ENCODE measurements around the gene CBLIF. TPM values are rescaled to one million over a fixed set of nuclear protein-coding genes. Genes with fewer than 3 reads are reported as not detected.
"Not testable (repeated sequence)": the region's sequence is repeated elsewhere in the genome, so short reads cannot be mapped to it uniquely, and the experiment has no call there.

The CBLIF gene
- total RNA-seq (2014; rRNA removed; shearing (Covaris generic); ENCODE audit: low replicate concordance): not detected in 2 replicates

DNA sequence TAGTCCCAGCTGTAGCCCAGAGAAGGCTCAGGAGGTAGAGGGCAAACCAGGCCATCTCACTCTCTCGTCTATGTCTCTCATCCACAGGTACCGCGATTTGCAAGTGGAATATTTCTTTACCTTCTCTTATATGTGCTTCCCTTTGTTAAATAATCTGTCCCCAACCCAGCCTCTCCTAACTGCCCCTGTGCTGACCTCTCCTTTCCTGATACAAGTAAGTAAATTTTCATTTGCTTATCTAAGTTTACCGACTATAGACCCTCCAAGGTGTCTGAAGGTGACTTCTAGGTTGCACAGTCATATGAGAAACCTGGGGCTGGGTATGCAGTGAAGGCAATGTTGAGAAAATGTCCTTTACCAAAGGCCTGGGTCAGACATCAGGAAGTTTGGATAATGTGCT lies at the start of gene CBLIF:
TSS of gene CBLIF (minus strand) at position 101 of the 400 bp plus-strand sequence. CDS start at position 55, 46 bp downstream.
- no peaks in the 10 kb centered on the region for H3K4me1 ChIP-seq (ENCODE audit: low read length)

GRCh38 chr11:59894616-59895015 lies 49.3 kb upstream of the CBLIF start:
- no peak overlapping the region for H3K9ac ChIP-seq (ENCODE audit: low read length)
- no peaks in the 10 kb centered on the region for H3K4me1 ChIP-seq (ENCODE audit: low read length)
- no peak overlapping the region for H3K4me3 ChIP-seq (ENCODE audit: low read length)
- no peaks in the 10 kb centered on the region for H3K9me3 ChIP-seq (ENCODE audit: low read length)
- H3K4me2 ChIP-seq (ENCODE audit: low read depth, low read length, poor library complexity, severe bottlenecking): no peak overlapping the region
- H3K79me2 ChIP-seq (ENCODE audit: low read length): no peaks in the 10 kb centered on the region
- H2AFZ ChIP-seq (ENCODE audit: low read length): no peak overlapping the region
- H3K9me2 ChIP-seq (replicated peaks; ENCODE audit: insufficient read depth, low read length): no peaks in the 10 kb centered on the region
- H3K27me3 ChIP-seq (ENCODE audit: low read length): no peaks in the 10 kb centered on the region
- H3K27ac ChIP-seq (ENCODE audit: low read length): no peak overlapping the region
- no peak for DNase-seq
- H4K20me1 ChIP-seq (ENCODE audit: insufficient read depth, low read depth, low read length): no peaks in the 10 kb centered on the region
- H3K36me3 ChIP-seq (ENCODE audit: insufficient read depth, low read length): no peaks in the 10 kb centered on the region

More for the DNA sequence above, at the start of gene CBLIF:
- no peaks in the 10 kb centered on the region for H3K9me3 ChIP-seq (ENCODE audit: low read length)
- H3K4me3 ChIP-seq (ENCODE audit: low read length): no peak within 1 kb of the TSS
- no peaks in the 10 kb centered on the region for H3K27me3 ChIP-seq (ENCODE audit: low read length)
- no peak within 1 kb of the TSS for H3K9ac ChIP-seq (ENCODE audit: low read length)
- DNase-seq: no peak
- no peak within 1 kb of the TSS for H3K4me2 ChIP-seq (ENCODE audit: low read depth, low read length, poor library complexity, severe bottlenecking)
- H3K36me3 ChIP-seq (ENCODE audit: insufficient read depth, low read length): no peaks in the 10 kb centered on the region
- H3K9me2 ChIP-seq (replicated peaks; ENCODE audit: insufficient read depth, low read length): no peaks in the 10 kb centered on the region
- no peaks in the 10 kb centered on the region for H4K20me1 ChIP-seq (ENCODE audit: insufficient read depth, low read depth, low read length)
- H3K79me2 ChIP-seq (ENCODE audit: low read length): no peaks in the 10 kb centered on the region
- H3K27ac ChIP-seq (ENCODE audit: low read length): no peak within 1 kb of the TSS
- H2AFZ ChIP-seq (ENCODE audit: low read length): no peak within 1 kb of the TSS

GRCh38 chr11:59891781-59892181 lies 46.5 kb upstream of the CBLIF start:
- no peak for DNase-seq
- no peak overlapping the region for H2AFZ ChIP-seq (ENCODE audit: low read length)
- no peaks in the 10 kb centered on the region for H3K9me2 ChIP-seq (replicated peaks; ENCODE audit: insufficient read depth, low read length)
- no peak overlapping the region for H3K4me3 ChIP-seq (ENCODE audit: low read length)
- H4K20me1 ChIP-seq (ENCODE audit: insufficient read depth, low read depth, low read length): no peaks in the 10 kb centered on the region
- H3K79me2 ChIP-seq (ENCODE audit: low read length): no peaks in the 10 kb centered on the region
- no peak overlapping the region for H3K9ac ChIP-seq (ENCODE audit: low read length)
- H3K27me3 ChIP-seq (ENCODE audit: low read length): no peaks in the 10 kb centered on the region
- H3K27ac ChIP-seq (ENCODE audit: low read length): no peak overlapping the region
- no peak overlapping the region for H3K4me2 ChIP-seq (ENCODE audit: low read depth, low read length, poor library complexity, severe bottlenecking)
- H3K9me3 ChIP-seq (ENCODE audit: low read length): no peaks in the 10 kb centered on the region
- H3K36me3 ChIP-seq (ENCODE audit: insufficient read depth, low read length): no peaks in the 10 kb centered on the region
- no peaks in the 10 kb centered on the region for H3K4me1 ChIP-seq (ENCODE audit: low read length)

DNA sequence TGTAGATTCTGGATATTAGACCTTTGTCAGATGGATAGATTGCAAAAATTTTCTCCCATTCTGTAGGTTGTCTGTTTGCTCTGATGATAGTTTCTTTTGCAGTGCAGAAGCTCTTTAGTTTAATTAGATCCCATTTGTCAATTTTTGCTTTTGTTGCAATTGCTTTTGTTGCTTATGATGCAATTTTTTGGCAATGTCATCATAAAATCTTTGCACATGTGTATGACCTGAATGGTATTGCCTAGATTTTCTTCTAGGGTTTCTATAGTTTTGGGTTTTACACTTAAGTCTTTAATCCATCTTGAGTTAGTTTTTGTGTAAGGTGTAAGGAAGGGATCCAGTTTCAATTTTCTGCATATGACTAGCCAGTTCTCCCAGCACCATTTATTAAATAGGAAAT lies 41.9 kb upstream of the CBLIF start:
- not testable (repeated sequence) for H4K20me1 ChIP-seq (ENCODE audit: insufficient read depth, low read depth, low read length); H3K27ac ChIP-seq (ENCODE audit: low read length); H3K27me3 ChIP-seq (ENCODE audit: low read length); H3K4me1 ChIP-seq (ENCODE audit: low read length); H2AFZ ChIP-seq (ENCODE audit: low read length); H3K9ac ChIP-seq (ENCODE audit: low read length); DNase-seq; H3K79me2 ChIP-seq (ENCODE audit: low read length); H3K36me3 ChIP-seq (ENCODE audit: insufficient read depth, low read length); H3K9me3 ChIP-seq (ENCODE audit: low read length); H3K4me3 ChIP-seq (ENCODE audit: low read length); H3K4me2 ChIP-seq (ENCODE audit: low read depth, low read length, poor library complexity, severe bottlenecking); H3K9me2 ChIP-seq (replicated peaks; ENCODE audit: insufficient read depth, low read length)

DNA sequence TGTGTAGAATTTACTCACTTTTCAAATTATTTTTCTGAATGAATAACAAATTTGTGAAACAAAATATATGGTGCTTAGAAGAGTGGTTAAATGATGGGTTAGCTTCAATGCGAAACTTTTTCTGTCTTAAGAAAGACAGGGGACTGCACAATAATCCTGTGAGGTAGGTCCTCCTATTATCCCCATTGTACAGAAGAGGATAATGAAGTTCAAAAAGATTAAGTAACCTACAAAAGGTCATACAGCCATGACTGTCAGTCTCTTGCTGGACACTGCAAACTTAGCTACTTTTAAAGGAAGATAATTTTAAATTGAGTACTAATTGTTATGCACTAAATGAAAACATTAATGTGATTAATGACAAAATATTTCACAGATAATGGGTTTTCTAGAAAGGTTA lies 38.3 kb upstream of the CBLIF start:
- no peak overlapping the region for H3K4me3 ChIP-seq (ENCODE audit: low read length)
- no peaks in the 10 kb centered on the region for H3K9me2 ChIP-seq (replicated peaks; ENCODE audit: insufficient read depth, low read length)
- no peaks in the 10 kb centered on the region for H3K27me3 ChIP-seq (ENCODE audit: low read length)
- no peak overlapping the region for H2AFZ ChIP-seq (ENCODE audit: low read length)
- H3K27ac ChIP-seq (ENCODE audit: low read length): no peak overlapping the region
- H3K4me1 ChIP-seq (ENCODE audit: low read length): no peaks in the 10 kb centered on the region
- H4K20me1 ChIP-seq (ENCODE audit: insufficient read depth, low read depth, low read length): no peaks in the 10 kb centered on the region
- no peak for DNase-seq
- no peak overlapping the region for H3K4me2 ChIP-seq (ENCODE audit: low read depth, low read length, poor library complexity, severe bottlenecking)
- H3K9ac ChIP-seq (ENCODE audit: low read length): no peak overlapping the region
- no peaks in the 10 kb centered on the region for H3K9me3 ChIP-seq (ENCODE audit: low read length)
- H3K36me3 ChIP-seq (ENCODE audit: insufficient read depth, low read length): no peaks in the 10 kb centered on the region
- no peaks in the 10 kb centered on the region for H3K79me2 ChIP-seq (ENCODE audit: low read length)

GRCh38 chr11:59879567-59879966 lies 34.3 kb upstream of the CBLIF start:
- Histone ChIP-seq H2AFZ (ENCODE audit: low read length) (no peak overlapping the region), H3K4me1 (ENCODE audit: low read length) (no peaks in the 10 kb centered on the region), H3K36me3 (ENCODE audit: insufficient read depth, low read length) (no peaks in the 10 kb centered on the region), H3K79me2 (ENCODE audit: low read length) (no peaks in the 10 kb centered on the region), H3K9ac (ENCODE audit: low read length) (no peak overlapping the region), H3K27ac (ENCODE audit: low read length) (no peak overlapping the region), H3K27me3 (ENCODE audit: low read length) (no peaks in the 10 kb centered on the region), H3K9me3 (ENCODE audit: low read length) (no peaks in the 10 kb centered on the region), H4K20me1 (ENCODE audit: insufficient read depth, low read depth, low read length) (no peaks in the 10 kb centered on the region), H3K9me2 (replicated peaks; ENCODE audit: insufficient read depth, low read length) (no peaks in the 10 kb centered on the region), H3K4me3 (ENCODE audit: low read length) (no peak overlapping the region), H3K4me2 (ENCODE audit: low read depth, low read length, poor library complexity, severe bottlenecking) (no peak overlapping the region)
- no peak for DNase-seq

- H3K9ac ChIP-seq (ENCODE audit: low read length): no peak within 1 kb of the TSS
- H3K4me2 ChIP-seq (ENCODE audit: low read depth, low read length, poor library complexity, severe bottlenecking): no peak within 1 kb of the TSS
- DNase-seq: no peak
- no peaks in the 10 kb centered on the region for H4K20me1 ChIP-seq (ENCODE audit: insufficient read depth, low read depth, low read length)
- H3K4me3 ChIP-seq (ENCODE audit: low read length): no peak within 1 kb of the TSS
- H2AFZ ChIP-seq (ENCODE audit: low read length): no peak within 1 kb of the TSS
- no peaks in the 10 kb centered on the region for H3K36me3 ChIP-seq (ENCODE audit: insufficient read depth, low read length)
- no peaks in the 10 kb centered on the region for H3K9me2 ChIP-seq (replicated peaks; ENCODE audit: insufficient read depth, low read length)
- H3K27me3 ChIP-seq (ENCODE audit: low read length): no peaks in the 10 kb centered on the region
- no peak within 1 kb of the TSS for H3K27ac ChIP-seq (ENCODE audit: low read length)
- no peaks in the 10 kb centered on the region for H3K9me3 ChIP-seq (ENCODE audit: low read length)
- no peaks in the 10 kb centered on the region for H3K4me1 ChIP-seq (ENCODE audit: low read length)
- no peaks in the 10 kb centered on the region for H3K79me2 ChIP-seq (ENCODE audit: low read length)
Measured at GRCh38 chr11:59878575-59878974, 33.3 kb upstream of the CBLIF start, which contains the start of gene OOSP3. TSS of gene OOSP3 (plus strand) at chr11:59878782. CDS start at chr11:59878809, 27 bp downstream.

- no peaks in the 10 kb centered on the region for H3K27me3 ChIP-seq (ENCODE audit: low read length)
- no peak overlapping the region for H3K9ac ChIP-seq (ENCODE audit: low read length)
- H3K4me1 ChIP-seq (ENCODE audit: low read length): no peaks in the 10 kb centered on the region
Measured at GRCh38 chr11:59877784-59878183, 32.5 kb upstream of the CBLIF start.

GRCh38 chr11:59877325-59877724 lies 32.0 kb upstream of the CBLIF start:
- no peak for DNase-seq
- no peak overlapping the region for H3K4me3 ChIP-seq (ENCODE audit: low read length)
- no peaks in the 10 kb centered on the region for H3K27me3 ChIP-seq (ENCODE audit: low read length)
- H3K79me2 ChIP-seq (ENCODE audit: low read length): no peaks in the 10 kb centered on the region
- H3K9ac ChIP-seq (ENCODE audit: low read length): no peak overlapping the region
- H4K20me1 ChIP-seq (ENCODE audit: insufficient read depth, low read depth, low read length): no peaks in the 10 kb centered on the region
- H3K4me2 ChIP-seq (ENCODE audit: low read depth, low read length, poor library complexity, severe bottlenecking): no peak overlapping the region
- H3K27ac ChIP-seq (ENCODE audit: low read length): no peak overlapping the region
- no peaks in the 10 kb centered on the region for H3K4me1 ChIP-seq (ENCODE audit: low read length)
- no peaks in the 10 kb centered on the region for H3K9me2 ChIP-seq (replicated peaks; ENCODE audit: insufficient read depth, low read length)
- H3K36me3 ChIP-seq (ENCODE audit: insufficient read depth, low read length): no peaks in the 10 kb centered on the region
- no peak overlapping the region for H2AFZ ChIP-seq (ENCODE audit: low read length)
- H3K9me3 ChIP-seq (ENCODE audit: low read length): no peaks in the 10 kb centered on the region

More at GRCh38 chr11:59877784-59878183, 32.5 kb upstream of the CBLIF start:
- no peak overlapping the region for H2AFZ ChIP-seq (ENCODE audit: low read length)
- DNase-seq: no peak
- no peak overlapping the region for H3K4me3 ChIP-seq (ENCODE audit: low read length)
- H3K4me2 ChIP-seq (ENCODE audit: low read depth, low read length, poor library complexity, severe bottlenecking): no peak overlapping the region
- no peaks in the 10 kb centered on the region for H4K20me1 ChIP-seq (ENCODE audit: insufficient read depth, low read depth, low read length)
- H3K27ac ChIP-seq (ENCODE audit: low read length): no peak overlapping the region
- no peaks in the 10 kb centered on the region for H3K36me3 ChIP-seq (ENCODE audit: insufficient read depth, low read length)
- no peaks in the 10 kb centered on the region for H3K9me2 ChIP-seq (replicated peaks; ENCODE audit: insufficient read depth, low read length)
- no peaks in the 10 kb centered on the region for H3K79me2 ChIP-seq (ENCODE audit: low read length)
- H3K9me3 ChIP-seq (ENCODE audit: low read length): no peaks in the 10 kb centered on the region

Data from Karpas-422 (cell line).